Epithelial cell of proximal tubule (primary cell): Measurements from ENCODE around the gene TTC6. TPM values are rescaled to one million over a fixed set of nuclear protein-coding genes. Genes with fewer than 3 reads are reported as not detected.

Experiments used
- DNase-seq: peaks from one replicate; pipeline ENCODE4 v3.0.0-alpha.2; 2011; ENCODE audit warnings: low read depth
- H3K4me3 ChIP-seq: 2 replicates; pipeline ENCODE4 v1.5.1; 2011; ENCODE audit warnings: low read depth, mild to moderate bottlenecking, low read length
- CTCF ChIP-seq: conservative IDR thresholded peaks from 2 replicates; pipeline ENCODE4 v1.5.1; 2012; ENCODE audit warnings: low read depth, mild to moderate bottlenecking, low read length
- total RNA-seq: library from RNA; depleted of rRNA; stranded (reverse); fragments of >200 nt; gene quantifications from 2 replicates; pipeline ENCODE4 v1.2.3, GENCODE V29; 2015

Gene TTC6
- total RNA-seq, 1 donor from 2014 or later, result not detected

- no peak for DNase-seq
- no peak overlapping the region for H3K4me3 ChIP-seq
- TF ChIP-seq CTCF, result no peak
Measured at GRCh38 chr14:37585971-37586796, 9.2 kb upstream of the TTC6 start.

GRCh38 chr14:37586797-37587130 is 8.7 kb upstream of the TTC6 start:
- H3K4me3 ChIP-seq, result no peak overlapping the region
- no peak for DNase-seq
- TF ChIP-seq CTCF, result no peak

GRCh38 chr14:37587131-37587803 is 8.2 kb upstream of the TTC6 start:
- H3K4me3 ChIP-seq, result no peak overlapping the region
- no peak for DNase-seq
- TF ChIP-seq CTCF, result no peak

- TF ChIP-seq CTCF, result no peak
- DNase-seq, result no peak
- no peak overlapping the region for H3K4me3 ChIP-seq
Measured at GRCh38 chr14:37587881-37588666, 7.4 kb upstream of the TTC6 start.

- no peak for DNase-seq
- no peak overlapping the region for H3K4me3 ChIP-seq
- TF ChIP-seq CTCF, result no peak
Measured at GRCh38 chr14:37588667-37588955, 6.8 kb upstream of the TTC6 start.

GRCh38 chr14:37588956-37589714 is 6.3 kb upstream of the TTC6 start:
- H3K4me3 ChIP-seq, result no peak overlapping the region
- TF ChIP-seq CTCF, result no peak
- no peak for DNase-seq
